ENCODE results near the gene EIF3B. TPM values are rescaled to one million over a fixed set of nuclear protein-coding genes. Genes with fewer than 3 reads are reported as not detected.

The EIF3B gene
- total and polyA plus RNA-seq, 9 of the 15 experiments (the other 6 are each of a cell fraction or from before 2014, with no cell fraction given), result 25.9 to 494 (median 357) TPM

GRCh38 chr7:2330493-2330892, 24.1 kb upstream of the EIF3B start (continued):
- no peak for TF ChIP-seq ZNF449 (CRISPR knock-in tag; IDR thresholded peaks at IDR 0.05)
- TF ChIP-seq BRD9 (IDR thresholded peaks at IDR 0.05; ENCODE audit: low read depth, partially characterized antibody), result no peak
- no peak for TF ChIP-seq ARID1B (IDR thresholded peaks at IDR 0.05)
- TF ChIP-seq, protein P1, sequence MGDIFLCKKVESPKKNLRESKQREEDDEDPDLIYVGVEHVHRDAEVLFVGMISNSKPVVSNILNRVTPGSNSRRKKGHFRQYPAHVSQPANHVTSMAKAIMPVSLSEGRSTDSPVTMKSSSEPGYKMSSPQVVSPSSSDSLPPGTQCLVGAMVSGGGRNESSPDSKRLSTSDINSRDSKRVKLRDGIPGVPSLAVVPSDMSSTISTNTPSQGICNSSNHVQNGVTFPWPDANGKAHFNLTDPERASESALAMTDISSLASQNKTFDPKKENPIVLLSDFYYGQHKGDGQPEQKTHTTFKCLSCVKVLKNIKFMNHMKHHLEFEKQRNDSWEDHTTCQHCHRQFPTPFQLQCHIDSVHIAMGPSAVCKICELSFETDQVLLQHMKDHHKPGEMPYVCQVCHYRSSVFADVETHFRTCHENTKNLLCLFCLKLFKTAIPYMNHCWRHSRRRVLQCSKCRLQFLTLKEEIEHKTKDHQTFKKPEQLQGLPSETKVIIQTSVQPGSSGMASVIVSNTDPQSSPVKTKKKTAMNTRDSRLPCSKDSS (IDR thresholded peaks at IDR 0.05; ENCODE audit: low read depth, partially characterized antibody), result no peak
- no peak for TF ChIP-seq NCOR1 (IDR thresholded peaks at IDR 0.05)
- no peak for TF ChIP-seq KLF1 (tag; IDR thresholded peaks at IDR 0.05)
- TF ChIP-seq ZNF764 (CRISPR knock-in tag; IDR thresholded peaks at IDR 0.05; ENCODE audit: low read depth), result no peak
- no peak for TF ChIP-seq RNF2 (IDR thresholded peaks at IDR 0.05)
- TF ChIP-seq RBBP5 (IDR thresholded peaks at IDR 0.05; ENCODE audit: borderline replicate concordance, insufficient read depth, low read length, poor library complexity, severe bottlenecking), result no peak

Measured in K562 (cell line).